GM12878 (cell line): ENCODE measurements around the gene FGGY. TPM values are rescaled to one million over a fixed set of nuclear protein-coding genes. Genes with fewer than 3 reads are reported as not detected.

ENCODE experiments used
- ATAC-seq: fragments of 200-7000 bp; cut with Tn5 transposase; 3 replicates; pipeline ENCODE4 v1.9.1; 2020; ENCODE audit warnings: mild to moderate bottlenecking, moderate library complexity
- BruUV-seq: library from RNA; stranded (reverse); fragments of 400-500 nt; replicated peaks from 2 replicates; lab custom pipeline; 2021; lab: Mats Ljungman, UMichigan
- CTCF ChIA-PET: fragments of 300-600 bp; sonication (Branson Sonifier 250); formaldehyde crosslinking; extraction: SDS; loops from one replicate; lab custom pipeline; 2021; ENCODE audit warnings: inconsistent platforms; lab: Yijun Ruan, JAX
- POLR2A ChIA-PET: fragments of 350-600 bp; formaldehyde crosslinking; extraction: SDS; loops from one replicate; lab custom pipeline; 2021; ENCODE audit warnings: inconsistent platforms; lab: Charles Lee
- RAD21 ChIA-PET: fragments of 300-600 bp; sonication (Branson Sonifier 250); formaldehyde crosslinking; loops from one replicate; lab custom pipeline; 2023; ENCODE audit warnings: antibody characterized with exemption; ENCODE audit not compliant: unreplicated experiment; lab: Charles Lee
- SMC1A ChIA-PET: fragments of 300-600 bp; sonication (Branson Sonifier 250); formaldehyde crosslinking; loops from one replicate; lab custom pipeline; 2023; ENCODE audit not compliant: unreplicated experiment, uncharacterized antibody; lab: Charles Lee
- DNase-seq: peaks from one replicate; pipeline ENCODE4 v3.0.0-alpha.2; 2011; ENCODE audit warnings: low read depth, low spot score
- FAIRE-seq: peaks from 3 replicates; lab custom pipeline; 2011; peaks lifted over from hg19 to GRCh38; lab: Jason Lieb, UNC
- H2AFZ ChIP-seq: 2 replicates; pipeline ENCODE4 v1.6.0; 2011; ENCODE audit warnings: low read depth, low read length, control low read depth; ENCODE audit not compliant: control insufficient read depth
- H3K27ac ChIP-seq: 2 replicates; pipeline ENCODE4 v1.5.1; 2011; ENCODE audit warnings: control low read depth; ENCODE audit not compliant: control insufficient read depth, insufficient read depth
- H3K27me3 ChIP-seq, 2 experiments: replicated peaks in 1 of 2; 2 replicates each; pipeline versions ENCODE4 v1.6.0 to v1.6.1; 2011; ENCODE audit warnings: low read length in 1 of 2; ENCODE audit not compliant: control insufficient read depth in 2 of 2, insufficient read depth in 2 of 2
- H3K36me3 ChIP-seq, 2 experiments: 2 replicates each; pipeline ENCODE4 v1.5.1; 2011; ENCODE audit warnings: low read length in 1 of 2; ENCODE audit not compliant: control insufficient read depth in 2 of 2, insufficient read depth in 2 of 2
- H3K4me1 ChIP-seq: 2 replicates; pipeline ENCODE4 v1.6.1; 2011; ENCODE audit warnings: mild to moderate bottlenecking, low read length, moderate library complexity, mixed read lengths; ENCODE audit not compliant: control insufficient read depth, insufficient read depth
- H3K4me2 ChIP-seq: 2 replicates; pipeline ENCODE4 v1.6.0; 2011; ENCODE audit warnings: control low read depth; ENCODE audit not compliant: control insufficient read depth, insufficient read depth
- H3K4me3 ChIP-seq: fragments of 200-600 bp; sonication (generic); 2 replicates; pipeline ENCODE4 v1.5.1; 2016
- H3K79me2 ChIP-seq: 2 replicates; pipeline ENCODE4 v1.6.0; 2011; ENCODE audit warnings: low read length; ENCODE audit not compliant: control insufficient read depth, insufficient read depth
- H3K9ac ChIP-seq: 2 replicates; pipeline ENCODE4 v1.8.0; 2011; ENCODE audit warnings: low read length, control low read depth, mixed read lengths; ENCODE audit not compliant: control insufficient read depth, insufficient read depth
- H3K9me3 ChIP-seq: replicated peaks from 3 replicates; pipeline ENCODE4 v1.5.1; 2011; ENCODE audit warnings: mild to moderate bottlenecking, low read length; ENCODE audit not compliant: control insufficient read depth, insufficient read depth
- H4K20me1 ChIP-seq: 2 replicates; pipeline ENCODE4 v1.6.0; 2011; ENCODE audit not compliant: control insufficient read depth, insufficient read depth
- BHLHE40 ChIP-seq, 2 experiments: fragments of 450-650 bp in 1 of 2; IDR thresholded peaks; 2 replicates each; pipeline ENCODE4 v1.6.1; 2011 to 2017; ENCODE audit warnings: low read depth in 2 of 2, borderline replicate concordance in 1 of 2, improper control_type of control experiment in 1 of 2, low read length in 1 of 2, mild to moderate bottlenecking in 1 of 2
- BMI1 ChIP-seq: fragments of 450-650 bp; IDR thresholded peaks from 2 replicates; pipeline ENCODE4 v1.6.1; 2016; ENCODE audit warnings: mild to moderate bottlenecking, moderate library complexity, borderline replicate concordance
- BRCA1 ChIP-seq: IDR thresholded peaks from 2 replicates; pipeline ENCODE4 v1.6.1; 2011; ENCODE audit warnings: low read depth, low read length, improper control_type of control experiment
- ELK1 ChIP-seq: IDR thresholded peaks from 2 replicates; pipeline ENCODE4 v1.6.1; 2012; ENCODE audit warnings: low read depth, low read length, improper control_type of control experiment
- FOXM1 ChIP-seq: IDR thresholded peaks from 2 replicates; pipeline ENCODE4 v1.6.1; 2012; ENCODE audit warnings: low read depth, mild to moderate bottlenecking, inconsistent platforms, low read length, moderate library complexity
- GABPA ChIP-seq: IDR thresholded peaks from 2 replicates; pipeline ENCODE4 v1.6.1; 2014; ENCODE audit warnings: antibody characterized with exemption, low read depth, mild to moderate bottlenecking, inconsistent platforms
- HDAC2 ChIP-seq: fragments of 200-600 bp; sonication (generic); IDR thresholded peaks from 2 replicates; pipeline ENCODE4 v1.6.1; 2017
- HSF1 ChIP-seq: fragments of 150-350 bp; IDR thresholded peaks from 2 replicates; pipeline ENCODE4 v1.6.1; 2014; ENCODE audit warnings: mild to moderate bottlenecking, low read depth, low read length
- IKZF2 ChIP-seq, 2 experiments: fragments of 450-650 bp; IDR thresholded peaks; 2 replicates each; pipeline ENCODE4 v1.6.1; 2017; ENCODE audit warnings: mild to moderate bottlenecking in 2 of 2, moderate library complexity in 2 of 2
- JUNB ChIP-seq: IDR thresholded peaks from 2 replicates; pipeline ENCODE4 v1.6.1; 2016; ENCODE audit warnings: antibody characterized with exemption, mild to moderate bottlenecking
- MYB ChIP-seq: fragments of 150-350 bp; IDR thresholded peaks from 2 replicates; pipeline ENCODE4 v1.6.1; 2014; ENCODE audit warnings: mild to moderate bottlenecking, low read depth, low read length, borderline replicate concordance
- NBN ChIP-seq: fragments of 450-650 bp; IDR thresholded peaks from 2 replicates; pipeline ENCODE4 v1.6.1; 2016
- NFYB ChIP-seq: IDR thresholded peaks from 2 replicates; pipeline ENCODE4 v1.6.1; 2011; ENCODE audit warnings: low read depth, mild to moderate bottlenecking, low read length, improper control_type of control experiment, moderate library complexity; ENCODE audit not compliant: insufficient read depth
- NRF1 ChIP-seq: conservative IDR thresholded peaks from 2 replicates; pipeline ENCODE4 v1.6.1; 2011; ENCODE audit warnings: mild to moderate bottlenecking, low read depth, low read length, improper control_type of control experiment
- PAX5 ChIP-seq: IDR thresholded peaks from 2 replicates; pipeline ENCODE4 v1.6.1; 2011; ENCODE audit warnings: low read depth, low read length, borderline replicate concordance
- RELA ChIP-seq: fragments of 450-650 bp; IDR thresholded peaks from 2 replicates; pipeline ENCODE4 v1.8.0; 2014; ENCODE audit warnings: borderline replicate concordance; ENCODE audit not compliant: partially characterized antibody
- SP1 ChIP-seq: IDR thresholded peaks from one replicate; pipeline ENCODE4 v1.6.1; 2011; ENCODE audit warnings: low read depth, low read length
- SRF ChIP-seq, 2 experiments: IDR thresholded peaks; 2 replicates each; pipeline ENCODE4 v1.6.1; 2011; ENCODE audit warnings: low read depth in 2 of 2, low read length in 2 of 2, mild to moderate bottlenecking in 1 of 2, moderate library complexity in 1 of 2
- STAT3 ChIP-seq: IDR thresholded peaks from 2 replicates; pipeline ENCODE4 v1.6.1; 2011; ENCODE audit warnings: low read depth, low read length, improper control_type of control experiment
- TARDBP ChIP-seq: IDR thresholded peaks from 2 replicates; pipeline ENCODE4 v1.6.1; 2016; ENCODE audit warnings: borderline replicate concordance
- ZBED1 ChIP-seq: IDR thresholded peaks from 2 replicates; pipeline ENCODE4 v1.6.1; 2016; ENCODE audit warnings: borderline replicate concordance
- ZBTB33 ChIP-seq: fragments of 450-650 bp; IDR thresholded peaks from 2 replicates; pipeline ENCODE4 v1.6.1; 2017; ENCODE audit warnings: mild to moderate bottlenecking
- WGBS: methylation state at CpG from one replicate; pipeline ENCODE4 v1.1.6; 2016; ENCODE audit warnings: low lambda C conversion rate; ENCODE audit not compliant: insufficient replicate concordance, insufficient coverage; ENCODE audit errors: missing lambda C conversion rate; 5-methylcytosine and 5-hydroxymethylcytosine counted together
- in situ Hi-C: fragments of 300-500 bp; cut with MboI; formaldehyde crosslinking; loops from 9 replicates; pipeline ENCODE4 v1.14.3; 2018; ENCODE audit warnings: mixed read lengths
- intact Hi-C: fragments of 100-400 bp; cut with micrococcal nuclease; formaldehyde crosslinking; loops from one replicate; pipeline ENCODE4 v1.14.2; 2022; ENCODE audit not compliant: unreplicated experiment
- polyA plus RNA-seq, 11 experiments: library from polyadenylated mRNA; depleted of rRNA in 4 of 11; unstranded in 6 of 11; stranded (reverse) in 5 of 11; fragments of >200 nt; fragmentation: Nextera tagmentation in 4 of 11; fragmentation: Illumina TruSeq in 1 of 11; extraction: Ambion mirVana in 4 of 11; extraction: Trizol in 1 of 11; gene quantifications; 1 replicate in 1 of 11; 2 replicates in 10 of 11; pipeline versions ENCODE4 v1.2.1 to v1.2.3, GENCODE V29; 2011 to 2016; ENCODE audit warnings: inconsistent platforms in 2 of 11, missing spikeins in 2 of 11, low read depth in 1 of 11
- total RNA-seq, 4 experiments: library from RNA; depleted of rRNA in 3 of 4; stranded (reverse); fragments of >200 nt in 3 of 4; fragmentation: Illumina TruSeq in 1 of 4; extraction: Trizol in 1 of 4; gene quantifications; 2 replicates each; pipeline versions ENCODE4 v1.2.1 to v1.2.3, GENCODE V29; 2013 to 2021

FGGY gene
- total and polyA plus RNA-seq, 10 of the 15 experiments (the other 5 are each of a cell fraction or from before 2014, with no cell fraction given): 6.2 to 11.9 (median 7.5) TPM

- TF ChIP-seq NFYB (no peak), BHLHE40 (IDR thresholded peaks at IDR 0.05; ENCODE audit: borderline replicate concordance in 1 of 2, low read depth in 2 of 2, low read length in 1 of 2) (no peak), SRF (IDR thresholded peaks at IDR 0.05; ENCODE audit: low read depth in 2 of 2, low read length in 2 of 2) (no peak), BMI1 (no peak), HDAC2 (no peak), TARDBP (no peak), FOXM1 (no peak)
These were observed 49.5 kb downstream of the FGGY start (continued) for GRCh38 chr1:59346429-59346828.

- intact Hi-C loops: no loop called here
- BruUV-seq: no TSS peak
These were observed 52.2 kb downstream of the FGGY start for GRCh38 chr1:59349101-59349500.

More at GRCh38 chr1:59349101-59349500, 52.2 kb downstream of the FGGY start:
- H2AFZ ChIP-seq: no peak overlapping the region
- 71% methylated on average over 3 of the region's 3 CpGs for WGBS
- no peak overlapping the region for H3K9ac ChIP-seq
- RAD21 ChIA-PET: no interaction called here
- H3K4me3 ChIP-seq: no peak overlapping the region
- SMC1A ChIA-PET: interaction anchor here (2.3 kb wide), 1 partner anchor 10 kb away, joined by 6 read pairs; no protein-coding TSS in a partner anchor
- POLR2A ChIA-PET: no interaction called here
- H3K79me2 ChIP-seq: no peaks in the 10 kb centered on the region
- H3K4me1 ChIP-seq: no peaks in the 10 kb centered on the region
- no peaks in the 10 kb centered on the region; a peak in 1 of 4 replicates for H3K36me3 ChIP-seq
- CTCF ChIA-PET: interaction anchor here (0.7 to 1.1 kb wide), 2 partner anchors 16 to 19 kb away, joined by 3 read pairs; no protein-coding TSS in a partner anchor
- no peaks in the 10 kb centered on the region for H4K20me1 ChIP-seq
- TF ChIP-seq ZBED1 (no peak), SP1 (no peak), RELA (no peak), PAX5 (no peak), NRF1 (no peak), ELK1 (no peak), ZBTB33 (no peak), BRCA1 (no peak), STAT3 (no peak), NBN (no peak), BHLHE40 (IDR thresholded peaks at IDR 0.05; ENCODE audit: borderline replicate concordance in 1 of 2, low read depth in 2 of 2, low read length in 1 of 2) (no peak), MYB (no peak), JUNB (no peak), GABPA (no peak), IKZF2 (IDR thresholded peaks at IDR 0.05) (no peak), HSF1 (no peak)
- in situ Hi-C loops: no loop called here
- H3K9me3 ChIP-seq: no peaks in the 10 kb centered on the region
- ATAC-seq (no peak), DNase-seq (no peak), FAIRE-seq (no peak)
- no peak overlapping the region for H3K27ac ChIP-seq
- H3K27me3 ChIP-seq: no peaks in the 10 kb centered on the region
- no peak overlapping the region for H3K4me2 ChIP-seq
